ENCODE data around the gene SRF. TPM values are rescaled to one million over a fixed set of nuclear protein-coding genes. Genes with fewer than 3 reads are reported as not detected.
"Not testable (repeated sequence)": the region's sequence is repeated elsewhere in the genome, so short reads cannot be mapped to it uniquely, and the experiment has no call there.

SRF gene
- total RNA-seq, 1 donor from 2014 or later = 37.5 TPM

DNA sequence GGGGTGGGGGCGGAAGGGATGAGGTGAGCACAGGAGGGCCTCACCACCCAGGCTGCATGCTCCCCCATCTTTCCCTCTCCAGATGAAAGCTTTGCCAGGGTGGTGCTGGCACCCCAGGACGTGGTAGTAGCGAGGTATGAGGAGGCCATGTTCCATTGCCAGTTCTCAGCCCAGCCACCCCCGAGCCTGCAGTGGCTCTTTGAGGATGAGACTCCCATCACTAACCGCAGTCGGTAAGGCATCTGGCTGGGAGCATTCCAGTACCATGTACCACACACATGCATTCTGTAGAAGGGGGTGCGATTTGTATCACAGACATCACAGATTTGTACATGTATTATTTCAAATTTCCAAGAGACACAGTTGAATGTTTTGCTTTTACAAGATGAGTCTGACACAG is 40.6 kb upstream of the SRF start:
- DNase-seq (ENCODE audit: low read depth, low spot score) = no peak
- H3K36me3 Mint-ChIP-seq (ENCODE audit: low read depth) = no peaks in the 10 kb centered on the region
- peaks cover 4% of the 10 kb centered on the region for H3K4me1 Mint-ChIP-seq
- H3K27me3 Mint-ChIP-seq (ENCODE audit: low read depth) = no peaks in the 10 kb centered on the region
- H3K4me3 Mint-ChIP-seq = no peak overlapping the region
- no peak overlapping the region for H3K27ac Mint-ChIP-seq (ENCODE audit: unreplicated experiment)
- no peaks in the 10 kb centered on the region for H3K9me3 Mint-ChIP-seq
- TF ChIP-seq, protein P1, sequence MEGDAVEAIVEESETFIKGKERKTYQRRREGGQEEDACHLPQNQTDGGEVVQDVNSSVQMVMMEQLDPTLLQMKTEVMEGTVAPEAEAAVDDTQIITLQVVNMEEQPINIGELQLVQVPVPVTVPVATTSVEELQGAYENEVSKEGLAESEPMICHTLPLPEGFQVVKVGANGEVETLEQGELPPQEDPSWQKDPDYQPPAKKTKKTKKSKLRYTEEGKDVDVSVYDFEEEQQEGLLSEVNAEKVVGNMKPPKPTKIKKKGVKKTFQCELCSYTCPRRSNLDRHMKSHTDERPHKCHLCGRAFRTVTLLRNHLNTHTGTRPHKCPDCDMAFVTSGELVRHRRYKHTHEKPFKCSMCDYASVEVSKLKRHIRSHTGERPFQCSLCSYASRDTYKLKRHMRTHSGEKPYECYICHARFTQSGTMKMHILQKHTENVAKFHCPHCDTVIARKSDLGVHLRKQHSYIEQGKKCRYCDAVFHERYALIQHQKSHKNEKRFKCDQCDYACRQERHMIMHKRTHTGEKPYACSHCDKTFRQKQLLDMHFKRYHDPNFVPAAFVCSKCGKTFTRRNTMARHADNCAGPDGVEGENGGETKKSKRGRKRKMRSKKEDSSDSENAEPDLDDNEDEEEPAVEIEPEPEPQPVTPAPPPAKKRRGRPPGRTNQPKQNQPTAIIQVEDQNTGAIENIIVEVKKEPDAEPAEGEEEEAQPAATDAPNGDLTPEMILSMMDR (conservative IDR thresholded peaks at IDR 0.05) = no peak

DNA sequence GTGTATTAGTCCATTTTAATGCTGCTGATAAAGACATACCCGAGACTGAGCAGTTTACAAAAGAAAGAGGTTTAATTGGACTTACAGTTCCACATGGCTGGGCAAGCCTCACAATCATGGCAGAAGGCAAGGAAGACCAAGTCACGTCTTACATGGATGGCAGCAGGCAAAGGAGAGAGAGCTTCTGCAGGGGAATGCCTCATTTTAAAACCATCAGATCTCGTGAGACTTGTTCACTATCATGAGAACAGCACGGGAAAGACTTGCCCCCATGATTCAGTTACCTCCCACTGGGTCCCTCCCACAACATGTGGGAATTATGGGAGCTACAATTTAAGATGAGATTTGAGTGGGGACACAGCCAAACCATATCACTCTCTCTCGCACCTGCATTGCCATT is 39.7 kb upstream of the SRF start:
- H3K4me3 Mint-ChIP-seq; H3K36me3 Mint-ChIP-seq (ENCODE audit: low read depth); H3K4me1 Mint-ChIP-seq; H3K27me3 Mint-ChIP-seq (ENCODE audit: low read depth); DNase-seq (ENCODE audit: low read depth, low spot score); H3K9me3 Mint-ChIP-seq: not testable (repeated sequence)
- H3K27ac Mint-ChIP-seq (ENCODE audit: unreplicated experiment) = peak overlapping the region; percentile 63

DNA sequence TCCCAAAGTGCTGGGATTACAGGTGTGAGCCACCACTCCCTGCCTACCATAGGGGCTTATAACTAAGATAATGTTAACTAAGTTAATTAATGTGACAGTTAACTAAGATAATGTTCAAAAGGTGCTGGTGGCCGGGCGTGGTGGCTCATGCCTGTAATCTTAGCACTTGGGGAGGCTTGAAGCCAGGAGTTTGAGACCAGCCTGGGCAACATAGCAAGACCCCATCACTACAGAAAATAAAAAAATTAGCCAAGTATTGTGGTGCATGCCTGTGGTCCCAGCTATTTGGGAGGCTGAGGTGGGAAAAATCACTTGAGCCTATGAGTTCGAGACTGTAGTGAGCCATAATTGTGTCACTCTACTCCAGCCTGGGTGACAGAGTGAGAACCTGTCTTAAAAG is 32.8 kb upstream of the SRF start:
- Mint-ChIP-seq H3K27ac (ENCODE audit: unreplicated experiment) (no peak overlapping the region), H3K36me3 (ENCODE audit: low read depth) (no peaks in the 10 kb centered on the region), H3K4me1 (peaks cover 4% of the 10 kb centered on the region), H3K4me3 (no peak overlapping the region), H3K9me3 (no peaks in the 10 kb centered on the region), H3K27me3 (ENCODE audit: low read depth) (no peaks in the 10 kb centered on the region)
- no peak for DNase-seq (ENCODE audit: low read depth, low spot score)
- TF ChIP-seq, protein P1 (conservative IDR thresholded peaks at IDR 0.05) = no peak

DNA sequence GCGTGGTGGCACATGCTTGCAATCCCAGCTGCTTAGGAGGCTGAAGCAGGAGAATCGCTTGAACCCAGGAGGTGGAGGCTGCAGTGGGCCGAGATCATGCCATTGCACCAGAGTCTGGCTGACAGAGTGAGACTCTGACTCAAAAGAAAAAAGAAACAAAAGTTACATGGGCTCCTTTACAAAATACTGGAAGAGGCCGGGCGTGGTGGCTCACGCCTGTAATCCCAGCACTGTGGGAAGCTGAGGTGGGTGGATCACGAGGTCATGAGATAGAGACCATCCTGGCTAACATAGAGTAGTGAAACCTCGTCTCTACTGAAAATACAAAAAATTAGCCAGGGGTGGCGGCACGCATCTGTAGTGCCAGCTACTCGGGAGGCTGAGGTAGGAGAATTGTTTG is 31.1 kb upstream of the SRF start:
- peaks cover 11% of the 10 kb centered on the region for H3K4me1 Mint-ChIP-seq
- H3K9me3 Mint-ChIP-seq; H3K27me3 Mint-ChIP-seq (ENCODE audit: low read depth); H3K4me3 Mint-ChIP-seq; DNase-seq (ENCODE audit: low read depth, low spot score); H3K36me3 Mint-ChIP-seq (ENCODE audit: low read depth): not testable (repeated sequence)
- H3K27ac Mint-ChIP-seq (ENCODE audit: unreplicated experiment) = peak overlapping the region; percentile 27

DNA sequence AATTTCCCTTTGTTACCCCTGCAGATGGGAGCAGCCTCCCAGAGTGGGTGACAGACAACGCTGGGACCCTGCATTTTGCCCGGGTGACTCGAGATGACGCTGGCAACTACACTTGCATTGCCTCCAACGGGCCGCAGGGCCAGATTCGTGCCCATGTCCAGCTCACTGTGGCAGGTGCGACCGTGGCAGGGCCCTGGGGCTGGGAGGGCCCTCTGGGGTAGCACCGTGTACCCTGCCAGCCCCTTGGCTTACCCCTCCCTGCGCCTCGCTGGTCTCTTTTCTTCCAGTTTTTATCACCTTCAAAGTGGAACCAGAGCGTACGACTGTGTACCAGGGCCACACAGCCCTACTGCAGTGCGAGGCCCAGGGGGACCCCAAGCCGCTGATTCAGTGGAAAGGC is 29.4 kb upstream of the SRF start:
- TF ChIP-seq, protein P1 (conservative IDR thresholded peaks at IDR 0.05) = no peak
- Mint-ChIP-seq H3K9me3 (no peaks in the 10 kb centered on the region), H3K4me1 (peaks cover 11% of the 10 kb centered on the region), H3K4me3 (no peak overlapping the region), H3K27me3 (ENCODE audit: low read depth) (no peaks in the 10 kb centered on the region), H3K27ac (ENCODE audit: unreplicated experiment) (no peak overlapping the region), H3K36me3 (ENCODE audit: low read depth) (no peaks in the 10 kb centered on the region)
- no peak for DNase-seq (ENCODE audit: low read depth, low spot score)

DNA sequence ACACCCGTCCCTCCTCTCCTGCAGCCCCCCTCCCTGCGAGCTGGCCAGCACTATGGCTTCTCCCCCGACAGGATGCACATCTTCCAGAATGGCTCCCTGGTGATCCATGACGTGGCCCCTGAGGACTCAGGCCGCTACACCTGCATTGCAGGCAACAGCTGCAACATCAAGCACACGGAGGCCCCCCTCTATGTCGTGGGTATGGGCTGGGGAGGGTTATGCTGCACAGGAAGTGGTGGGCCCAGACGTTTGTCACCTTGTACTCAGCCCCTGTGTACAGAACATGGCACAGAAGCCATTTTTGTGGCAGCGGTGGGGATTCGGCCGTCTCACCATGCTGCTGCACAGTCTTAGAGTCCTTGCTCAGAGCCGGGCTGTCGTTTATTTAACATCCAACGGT is 29.0 kb upstream of the SRF start:
- DNase-seq (ENCODE audit: low read depth, low spot score) = no peak
- no peak overlapping the region for H3K27ac Mint-ChIP-seq (ENCODE audit: unreplicated experiment)

More for the DNA sequence above, 29.0 kb upstream of the SRF start:
- no peaks in the 10 kb centered on the region for H3K27me3 Mint-ChIP-seq (ENCODE audit: low read depth)
- no peaks in the 10 kb centered on the region for H3K36me3 Mint-ChIP-seq (ENCODE audit: low read depth)
- H3K4me1 Mint-ChIP-seq = peaks cover 11% of the 10 kb centered on the region
- no peaks in the 10 kb centered on the region for H3K9me3 Mint-ChIP-seq
- TF ChIP-seq, protein P1 (conservative IDR thresholded peaks at IDR 0.05) = no peak
- H3K4me3 Mint-ChIP-seq = no peak overlapping the region

Measured in neural crest cell (in vitro differentiated cells).